Measurements from ENCODE around the gene LCN10. TPM values are rescaled to one million over a fixed set of nuclear protein-coding genes. Genes with fewer than 3 reads are reported as not detected.
A peak's percentile ranks its signal among the peaks of the same experiment; 100 is the strongest.
"Not testable (repeated sequence)": the region's sequence is repeated elsewhere in the genome, so short reads cannot be mapped to it uniquely, and the experiment has no call there.

The LCN10 gene
- total RNA-seq, 4 donors from 2014 or later, result 3.5 to 10.2 (median 5.0) TPM

DNA sequence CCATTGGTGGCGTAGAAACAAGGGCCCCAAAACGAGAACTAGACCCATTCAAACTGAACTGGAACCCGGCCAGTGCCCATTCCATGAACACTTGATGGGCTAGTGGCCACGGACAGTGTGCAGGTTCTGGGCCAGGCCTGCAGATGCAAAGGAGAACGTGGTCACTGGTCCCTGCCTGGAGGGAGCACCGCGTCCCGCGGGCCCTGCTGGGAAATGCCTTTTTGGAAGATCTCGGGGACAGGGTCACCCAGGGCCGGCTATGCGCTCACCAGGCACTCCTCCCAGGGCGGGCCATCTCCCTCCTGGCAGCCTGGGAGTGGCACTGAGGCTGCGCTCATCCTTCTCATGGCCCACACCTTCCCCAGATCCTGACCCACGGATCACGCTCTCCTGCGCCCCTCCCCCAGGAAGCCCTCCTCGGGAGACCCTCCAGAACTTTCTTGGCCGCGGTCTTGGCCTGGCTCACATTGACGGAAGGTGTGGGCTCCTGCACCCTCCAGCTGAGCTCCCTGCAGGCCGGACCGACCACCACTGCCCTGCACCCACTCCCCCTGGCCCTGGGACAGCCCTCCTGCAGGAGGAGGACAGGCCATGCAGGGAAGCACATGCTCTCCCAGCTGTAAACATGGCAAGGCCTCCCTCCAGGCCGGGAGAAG lies 33.2 kb downstream of the LCN10 start:
- DNase-seq (ENCODE audit: low spot score) (no peak), ATAC-seq (ENCODE audit: low FRiP score) (no peak)
- TF ChIP-seq, protein P1, sequence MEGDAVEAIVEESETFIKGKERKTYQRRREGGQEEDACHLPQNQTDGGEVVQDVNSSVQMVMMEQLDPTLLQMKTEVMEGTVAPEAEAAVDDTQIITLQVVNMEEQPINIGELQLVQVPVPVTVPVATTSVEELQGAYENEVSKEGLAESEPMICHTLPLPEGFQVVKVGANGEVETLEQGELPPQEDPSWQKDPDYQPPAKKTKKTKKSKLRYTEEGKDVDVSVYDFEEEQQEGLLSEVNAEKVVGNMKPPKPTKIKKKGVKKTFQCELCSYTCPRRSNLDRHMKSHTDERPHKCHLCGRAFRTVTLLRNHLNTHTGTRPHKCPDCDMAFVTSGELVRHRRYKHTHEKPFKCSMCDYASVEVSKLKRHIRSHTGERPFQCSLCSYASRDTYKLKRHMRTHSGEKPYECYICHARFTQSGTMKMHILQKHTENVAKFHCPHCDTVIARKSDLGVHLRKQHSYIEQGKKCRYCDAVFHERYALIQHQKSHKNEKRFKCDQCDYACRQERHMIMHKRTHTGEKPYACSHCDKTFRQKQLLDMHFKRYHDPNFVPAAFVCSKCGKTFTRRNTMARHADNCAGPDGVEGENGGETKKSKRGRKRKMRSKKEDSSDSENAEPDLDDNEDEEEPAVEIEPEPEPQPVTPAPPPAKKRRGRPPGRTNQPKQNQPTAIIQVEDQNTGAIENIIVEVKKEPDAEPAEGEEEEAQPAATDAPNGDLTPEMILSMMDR (IDR thresholded peaks at IDR 0.05), result no peak

DNA sequence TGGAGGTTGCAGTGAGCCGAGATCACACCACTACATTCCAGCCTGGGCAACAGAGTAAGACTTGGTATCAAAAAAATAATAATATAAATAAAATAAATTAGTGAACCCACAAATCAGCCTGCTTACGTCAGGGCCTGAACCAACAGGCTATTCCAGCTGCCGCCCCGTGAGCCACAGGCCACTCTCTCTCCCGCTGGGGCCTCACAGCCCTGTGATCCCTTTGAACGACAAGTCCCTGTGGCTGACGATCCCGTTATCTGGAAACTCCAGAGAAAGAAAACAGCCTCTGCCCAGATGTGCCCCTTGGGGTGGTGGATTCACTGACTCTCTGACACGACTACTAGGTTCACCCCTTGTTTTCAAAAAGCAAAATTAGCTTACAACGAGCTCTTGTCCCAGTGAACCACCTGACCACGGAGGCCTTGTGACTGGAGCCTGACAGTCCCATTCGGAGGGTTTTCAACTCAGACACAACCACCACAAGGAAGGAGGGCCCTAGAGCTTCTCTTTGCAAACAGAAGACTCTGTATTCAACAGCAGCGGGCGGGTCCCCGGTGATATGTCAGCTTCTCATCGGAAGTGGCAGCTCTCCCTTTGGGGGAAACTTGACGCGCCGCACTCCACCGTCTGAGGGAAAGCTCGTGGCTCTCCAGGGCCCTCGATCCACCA lies 34.8 kb downstream of the LCN10 start:
- no peak for ATAC-seq (ENCODE audit: low FRiP score)
- DNase-seq (ENCODE audit: low spot score), result no peak
- TF ChIP-seq, protein P1 (IDR thresholded peaks at IDR 0.05), result no peak

DNA sequence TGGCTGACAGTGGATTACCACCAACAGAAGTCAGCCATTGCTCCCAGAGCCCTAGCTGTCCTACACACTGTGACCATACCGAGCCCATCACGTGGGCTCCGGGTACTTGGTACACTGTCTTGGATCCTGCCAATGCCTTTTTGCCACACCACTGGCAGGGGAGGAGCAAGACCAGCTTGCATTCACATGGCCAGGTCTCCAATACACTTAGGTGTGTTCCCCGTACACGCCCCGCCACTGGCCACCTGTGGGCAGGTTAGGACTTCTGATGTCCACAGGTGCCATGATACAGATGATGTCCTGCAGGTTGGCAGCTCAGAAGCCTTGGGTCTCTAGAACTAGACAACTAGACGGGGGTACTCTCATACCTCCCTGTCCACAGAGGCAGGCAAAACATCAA lies 35.7 kb downstream of the LCN10 start:
- no peak for DNase-seq (ENCODE audit: low spot score)
- TF ChIP-seq, protein P1 (IDR thresholded peaks at IDR 0.05), result no peak
- no peak for ATAC-seq (ENCODE audit: low FRiP score)

DNA sequence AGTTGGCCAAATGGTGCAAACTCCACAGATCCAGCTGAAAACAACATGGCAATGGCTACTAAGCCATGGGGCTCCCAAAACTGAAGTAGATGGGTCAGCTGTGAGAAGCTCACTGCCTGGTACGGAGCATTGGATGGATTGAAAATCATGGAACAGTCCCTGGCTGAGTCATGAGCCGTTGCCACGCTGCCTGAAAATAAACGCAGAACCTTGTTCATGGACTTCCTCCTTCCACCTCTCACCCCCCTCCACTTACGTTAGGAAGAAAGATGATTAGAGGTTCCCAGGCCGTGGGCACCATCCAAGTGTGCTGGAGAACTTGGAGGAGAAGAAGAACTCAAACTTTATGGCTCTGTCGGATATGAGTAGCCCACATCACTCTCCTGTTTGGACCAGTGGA lies 37.2 kb downstream of the LCN10 start:
- ATAC-seq (ENCODE audit: low FRiP score) (peak; percentile 9), DNase-seq (ENCODE audit: low spot score) (no peak)
- TF ChIP-seq, protein P1 (IDR thresholded peaks at IDR 0.05), result no peak

DNA sequence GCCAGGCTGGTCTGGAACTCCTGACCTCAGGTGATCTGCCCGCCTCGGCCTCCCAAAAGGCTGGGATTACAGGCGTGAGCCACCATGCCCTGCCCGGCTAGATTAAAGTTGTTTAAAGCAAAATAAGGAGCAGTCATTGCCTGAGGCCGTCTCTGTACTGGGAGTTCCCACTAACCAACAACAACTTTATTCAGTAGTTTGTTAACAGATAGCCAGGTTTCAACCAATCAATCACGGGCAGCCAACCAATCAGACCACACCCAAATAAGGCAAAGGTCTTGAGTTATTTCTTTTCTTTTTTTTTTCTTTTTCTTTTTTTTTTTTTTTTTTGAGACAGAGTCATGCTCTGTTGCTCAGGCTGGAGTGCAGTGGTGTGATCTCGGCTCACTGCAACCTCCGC lies 38.0 kb downstream of the LCN10 start:
- DNase-seq (ENCODE audit: low spot score); ATAC-seq (ENCODE audit: low FRiP score): not testable (repeated sequence)

DNA sequence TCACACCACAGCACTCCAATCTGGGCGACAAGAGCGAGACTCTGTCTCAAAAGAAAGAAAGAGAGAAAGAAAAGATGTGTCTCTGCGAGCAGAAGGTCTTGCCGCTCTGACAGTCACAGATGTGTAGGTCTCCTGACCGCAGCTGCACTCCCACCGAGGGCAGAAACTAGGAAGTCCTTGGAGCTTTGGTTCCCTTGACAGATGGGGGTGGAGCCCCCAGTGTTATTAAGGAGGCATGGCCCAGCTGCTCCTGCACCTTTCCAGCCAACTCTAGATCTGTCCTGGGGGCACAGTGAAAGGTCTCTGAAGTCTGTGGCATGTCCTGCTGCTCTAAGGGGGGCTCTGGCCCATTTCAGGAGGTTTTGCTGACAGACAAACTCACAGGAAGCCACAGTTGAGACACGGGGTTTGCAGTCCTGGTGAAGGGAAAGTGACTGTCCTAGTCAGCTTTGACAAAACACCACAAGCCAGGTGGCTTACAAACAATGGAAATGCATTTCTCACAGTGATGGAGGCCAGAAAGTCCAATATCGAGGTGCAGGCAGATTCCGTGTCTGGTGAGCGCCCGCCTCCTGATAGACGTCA lies 39.4 kb downstream of the LCN10 start:
- no peak for ATAC-seq (ENCODE audit: low FRiP score)
- TF ChIP-seq, protein P1 (IDR thresholded peaks at IDR 0.05), result no peak
- DNase-seq (ENCODE audit: low spot score), result no peak

DNA sequence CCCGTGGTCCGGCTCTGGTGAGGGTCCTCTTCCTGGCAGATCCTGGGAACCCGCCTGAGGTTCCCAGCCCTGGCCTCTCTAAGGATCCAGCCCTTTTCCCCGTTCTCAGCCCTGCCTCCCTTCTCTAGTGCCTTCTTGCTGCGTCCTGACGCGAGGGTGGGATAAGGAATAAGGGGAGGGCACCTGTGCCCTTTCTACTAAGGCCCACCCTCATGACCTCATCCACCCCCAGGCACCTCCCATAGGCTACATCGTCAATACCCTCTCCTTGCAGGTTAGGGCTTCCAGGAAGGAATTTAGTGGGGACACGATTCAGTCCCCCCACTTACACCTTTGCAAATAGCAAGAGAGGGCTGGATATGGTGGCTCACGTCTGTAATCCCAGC lies 41.1 kb downstream of the LCN10 start:
- DNase-seq (ENCODE audit: low spot score) (no peak), ATAC-seq (ENCODE audit: low FRiP score) (no peak)

More for the DNA sequence above, 41.1 kb downstream of the LCN10 start:
- TF ChIP-seq, protein P1 (IDR thresholded peaks at IDR 0.05), result no peak

Data from omental fat pad (tissue), 4 donors.